ENCODE data around the gene BEND2. TPM values are rescaled to one million over a fixed set of nuclear protein-coding genes. Genes with fewer than 3 reads are reported as not detected.

BEND2 gene
- total RNA-seq, 4 donors from 2014 or later: 0.15 TPM; not detected in 3

DNA sequence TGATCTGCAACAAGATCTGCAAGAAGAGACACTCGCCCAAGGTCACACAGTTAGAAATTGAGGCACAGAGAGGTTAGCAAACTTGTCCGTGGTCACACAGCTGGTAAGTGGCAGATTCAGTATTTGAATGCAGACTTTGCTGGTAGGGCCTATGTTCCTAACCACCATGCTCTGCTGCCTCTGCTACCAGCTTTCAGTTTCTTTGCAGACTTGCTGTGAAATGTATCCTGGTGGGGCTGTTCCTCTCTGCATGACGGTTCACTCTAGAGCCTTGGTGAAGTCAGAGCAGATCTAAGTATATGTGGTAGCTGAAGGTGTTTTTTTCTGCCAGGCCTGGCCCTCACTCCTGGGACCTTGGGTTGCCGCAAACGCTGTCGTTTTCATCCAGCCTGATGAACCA, 87.1 kb downstream of the BEND2 start:
- Histone ChIP-seq H3K36me3 (no peaks in the 10 kb centered on the region), H3K4me3 (no peak overlapping the region), H3K4me1 (no peaks in the 10 kb centered on the region), H3K9me3 (no peaks in the 10 kb centered on the region), H3K27ac (no peak overlapping the region), H3K27me3 (peaks cover 0 to 3% (median 0%) of the 10 kb centered on the region in 3 donors)
- TF ChIP-seq, protein P1, sequence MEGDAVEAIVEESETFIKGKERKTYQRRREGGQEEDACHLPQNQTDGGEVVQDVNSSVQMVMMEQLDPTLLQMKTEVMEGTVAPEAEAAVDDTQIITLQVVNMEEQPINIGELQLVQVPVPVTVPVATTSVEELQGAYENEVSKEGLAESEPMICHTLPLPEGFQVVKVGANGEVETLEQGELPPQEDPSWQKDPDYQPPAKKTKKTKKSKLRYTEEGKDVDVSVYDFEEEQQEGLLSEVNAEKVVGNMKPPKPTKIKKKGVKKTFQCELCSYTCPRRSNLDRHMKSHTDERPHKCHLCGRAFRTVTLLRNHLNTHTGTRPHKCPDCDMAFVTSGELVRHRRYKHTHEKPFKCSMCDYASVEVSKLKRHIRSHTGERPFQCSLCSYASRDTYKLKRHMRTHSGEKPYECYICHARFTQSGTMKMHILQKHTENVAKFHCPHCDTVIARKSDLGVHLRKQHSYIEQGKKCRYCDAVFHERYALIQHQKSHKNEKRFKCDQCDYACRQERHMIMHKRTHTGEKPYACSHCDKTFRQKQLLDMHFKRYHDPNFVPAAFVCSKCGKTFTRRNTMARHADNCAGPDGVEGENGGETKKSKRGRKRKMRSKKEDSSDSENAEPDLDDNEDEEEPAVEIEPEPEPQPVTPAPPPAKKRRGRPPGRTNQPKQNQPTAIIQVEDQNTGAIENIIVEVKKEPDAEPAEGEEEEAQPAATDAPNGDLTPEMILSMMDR (IDR thresholded peaks at IDR 0.05 in 4 of 5, conservative IDR thresholded peaks at IDR 0.05 in 1 of 5): no peak
- no peak for TF ChIP-seq POLR2A (IDR thresholded peaks at IDR 0.05)
- intact Hi-C loops (cut with DNase I; ENCODE audit: low total_unique reads): no loop called here
- in situ Hi-C loops (cut with MboI; ENCODE audit: low sequenced_read_pairs in 4 of 4): no loop called here
- DNase-seq (no peak), ATAC-seq (no peak)

DNA sequence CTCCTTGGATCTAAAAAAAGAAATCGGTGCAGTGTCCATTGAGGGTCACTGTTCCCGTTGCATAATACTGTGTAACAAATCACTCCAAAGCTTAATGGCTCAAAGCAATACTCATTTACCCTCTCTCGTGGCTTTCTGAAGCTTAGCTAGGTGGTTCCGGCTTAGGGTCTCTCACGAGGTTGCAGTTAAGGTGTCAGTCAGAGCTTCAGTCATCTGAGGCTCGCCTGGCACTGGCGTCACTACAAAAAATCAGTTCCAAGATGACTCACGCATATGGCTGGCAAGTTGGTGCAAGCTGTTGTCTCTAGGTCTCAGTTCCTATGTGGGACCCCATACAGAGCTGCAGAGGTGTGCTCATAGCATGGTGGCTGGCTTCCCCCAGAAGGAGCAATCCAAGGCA, 91.0 kb downstream of the BEND2 start:
- TF ChIP-seq, protein P1 (IDR thresholded peaks at IDR 0.05 in 4 of 5, conservative IDR thresholded peaks at IDR 0.05 in 1 of 5): no peak
- no peak for TF ChIP-seq POLR2A (IDR thresholded peaks at IDR 0.05)
- Histone ChIP-seq H3K9me3 (no peaks in the 10 kb centered on the region), H3K36me3 (no peaks in the 10 kb centered on the region), H3K27ac (no peak overlapping the region), H3K4me3 (no peak overlapping the region), H3K4me1 (no peaks in the 10 kb centered on the region), H3K27me3 (peaks cover 0 to 3% (median 0%) of the 10 kb centered on the region in 3 donors)
- DNase-seq (no peak), ATAC-seq (peak in 1 of 2 donors; percentile 58)
- in situ Hi-C loops (cut with MboI; ENCODE audit: low sequenced_read_pairs in 4 of 4) (no loop called here), intact Hi-C loops (cut with DNase I; ENCODE audit: low total_unique reads) (no loop called here)

DNA sequence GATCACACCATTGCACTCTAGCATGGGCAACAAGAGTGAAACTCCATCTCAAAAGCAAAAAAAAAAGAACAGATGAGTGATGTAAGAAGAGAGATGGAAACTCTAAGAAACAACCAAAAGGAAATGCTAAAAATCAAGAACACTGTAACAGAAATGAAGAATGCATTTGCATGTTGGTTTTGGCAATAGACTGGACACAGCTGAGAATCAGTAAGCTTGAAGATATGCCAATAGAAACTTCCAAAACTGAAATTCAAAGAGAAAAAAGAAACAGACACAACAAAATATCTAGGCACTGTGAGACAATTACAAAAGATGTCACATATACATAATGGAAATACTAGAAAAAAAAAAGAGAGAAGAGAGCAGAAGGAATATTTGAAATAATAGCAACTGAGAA, 93.7 kb downstream of the BEND2 start:
- H3K9me3 ChIP-seq: no peaks in the 10 kb centered on the region
- in situ Hi-C loops (cut with MboI; ENCODE audit: low sequenced_read_pairs in 4 of 4): no loop called here
- H3K27me3 ChIP-seq: peaks cover 0 to 3% (median 0%) of the 10 kb centered on the region in 3 donors
- intact Hi-C loops (cut with DNase I; ENCODE audit: low total_unique reads): no loop called here
- ATAC-seq (no peak), DNase-seq (no peak)
- H3K36me3 ChIP-seq: no peaks in the 10 kb centered on the region
- no peak overlapping the region for H3K4me3 ChIP-seq
- TF ChIP-seq, protein P1 (IDR thresholded peaks at IDR 0.05 in 4 of 5, conservative IDR thresholded peaks at IDR 0.05 in 1 of 5): no peak
- TF ChIP-seq POLR2A (IDR thresholded peaks at IDR 0.05): no peak
- H3K4me1 ChIP-seq: no peaks in the 10 kb centered on the region
- no peak overlapping the region for H3K27ac ChIP-seq

DNA sequence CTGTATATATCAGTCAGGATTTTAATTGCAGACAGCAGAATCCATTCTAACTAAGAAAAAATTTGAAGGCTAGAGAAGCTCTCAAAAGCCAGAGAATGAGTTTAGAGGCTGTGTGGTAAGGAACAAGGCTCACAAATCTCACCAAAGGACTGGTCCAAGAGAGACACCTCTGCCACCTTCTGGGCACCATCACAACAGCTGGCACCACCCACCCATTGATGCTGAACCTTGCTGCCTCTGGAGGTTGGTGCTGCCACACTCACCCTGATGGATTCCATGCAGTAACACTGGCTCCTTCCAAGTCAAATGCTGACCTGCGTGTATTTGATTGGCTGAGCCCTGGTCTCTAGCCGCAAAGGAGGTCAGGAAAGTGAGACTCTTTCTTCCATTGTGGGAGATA, 100.8 kb downstream of the BEND2 start:
- H3K4me3 ChIP-seq: no peak overlapping the region
- TF ChIP-seq POLR2A (IDR thresholded peaks at IDR 0.05): no peak
- H3K27me3 ChIP-seq: no peaks in the 10 kb centered on the region
- in situ Hi-C loops (cut with MboI; ENCODE audit: low sequenced_read_pairs in 4 of 4) (no loop called here), intact Hi-C loops (cut with DNase I; ENCODE audit: low total_unique reads) (no loop called here)
- H3K27ac ChIP-seq: no peak overlapping the region
- H3K36me3 ChIP-seq: no peaks in the 10 kb centered on the region
- DNase-seq (no peak), ATAC-seq (no peak)
- H3K9me3 ChIP-seq: no peaks in the 10 kb centered on the region
- H3K4me1 ChIP-seq: no peaks in the 10 kb centered on the region

Other genes starting within 250 kb of the BEND2 start
- gene SCML2, start 133.8 kb upstream of the BEND2 start, total RNA-seq: 1 to 10 TPM in 2 of 4 donors, under 1 TPM in 2; 0.42 to 2.9 (median 1.3) TPM
- gene CDKL5, start 204.7 kb upstream of the BEND2 start, total RNA-seq: 1 to 10 TPM; 1.5 to 3.0 (median 2.8) TPM